Measurements from ENCODE around the gene MAP7D2.

MAP7D2 gene

DNA sequence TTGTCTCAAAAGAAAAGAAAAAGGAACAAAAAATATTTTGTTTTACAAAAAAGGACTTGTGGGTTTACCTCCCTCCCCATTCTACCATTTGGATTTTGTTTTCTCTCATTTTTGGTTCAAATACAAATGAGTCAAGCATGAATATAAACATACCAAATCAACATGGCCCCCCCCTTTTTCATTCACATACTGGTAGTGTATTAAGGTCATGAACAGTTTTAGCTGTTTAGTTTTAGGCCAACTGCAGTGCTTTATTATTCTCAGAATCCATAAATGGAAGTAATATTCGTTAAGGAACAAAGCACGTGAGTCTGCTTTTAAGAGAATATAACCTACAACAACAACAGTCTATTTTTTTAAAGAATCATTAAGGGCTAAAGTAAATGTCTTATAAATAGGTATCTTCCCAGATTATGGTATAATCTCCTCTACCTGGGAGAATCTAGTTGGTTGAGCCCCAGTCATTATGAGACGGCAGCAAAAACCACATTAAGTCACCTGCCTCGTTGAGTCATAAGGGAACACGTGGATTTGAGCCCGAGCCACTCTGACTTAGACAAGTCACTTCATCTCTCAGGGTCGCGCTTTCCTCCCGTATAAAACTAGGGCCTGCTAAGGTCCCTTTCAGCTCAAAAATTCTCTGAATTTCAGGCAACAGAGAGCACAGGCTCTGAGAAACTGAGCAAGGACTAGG lies 152.5 kb downstream of the MAP7D2 start:
- DNase-seq: no peak

DNA sequence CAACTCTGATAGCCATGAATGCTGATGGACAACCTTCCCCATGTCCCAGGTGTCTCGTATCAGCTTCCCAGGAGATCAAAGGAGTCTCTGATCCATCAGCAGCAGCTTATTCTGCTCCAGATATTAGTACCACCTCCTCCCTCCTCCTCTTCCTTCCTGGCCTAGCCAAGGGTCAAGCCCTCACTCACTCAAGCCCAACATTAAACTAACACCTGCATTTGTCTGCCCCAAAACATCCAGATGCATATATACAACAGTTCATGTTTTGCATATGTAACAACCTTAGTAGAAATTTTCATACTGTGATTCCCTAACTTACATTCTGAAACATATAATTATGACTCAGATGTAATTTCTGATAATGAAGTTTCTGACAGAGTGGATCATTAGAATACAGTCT lies 155.8 kb downstream of the MAP7D2 start:
- no peak for DNase-seq

- DNase-seq: no peak
Observed at GRCh38 chrX:19958552-19959486, 157.9 kb downstream of the MAP7D2 start.

DNA sequence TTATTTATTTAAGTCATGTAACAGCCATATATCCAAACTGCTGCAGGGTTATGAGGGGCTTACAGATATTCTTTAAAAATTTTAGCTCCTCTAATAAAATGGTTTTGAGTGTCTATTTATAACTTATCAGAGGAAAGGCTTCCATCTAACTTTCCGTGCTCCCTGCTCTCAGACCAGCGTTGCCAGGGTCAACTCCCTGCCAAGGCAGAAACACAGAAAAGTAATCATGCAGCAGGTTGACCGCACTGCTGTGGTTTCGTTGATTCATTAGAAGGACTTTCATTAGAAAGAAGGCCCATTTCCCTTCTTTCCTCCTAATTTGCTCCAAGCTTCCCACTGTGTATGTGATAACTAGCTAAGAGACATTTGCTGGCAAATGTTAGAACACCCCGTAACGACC lies 159.8 kb downstream of the MAP7D2 start:
- DNase-seq: no peak
